ENCODE measurements around the gene SMC1B. TPM values are rescaled to one million over a fixed set of nuclear protein-coding genes. Genes with fewer than 3 reads are reported as not detected.

SMC1B gene
- total RNA-seq, 1 donor from 2014 or later = not detected

DNA sequence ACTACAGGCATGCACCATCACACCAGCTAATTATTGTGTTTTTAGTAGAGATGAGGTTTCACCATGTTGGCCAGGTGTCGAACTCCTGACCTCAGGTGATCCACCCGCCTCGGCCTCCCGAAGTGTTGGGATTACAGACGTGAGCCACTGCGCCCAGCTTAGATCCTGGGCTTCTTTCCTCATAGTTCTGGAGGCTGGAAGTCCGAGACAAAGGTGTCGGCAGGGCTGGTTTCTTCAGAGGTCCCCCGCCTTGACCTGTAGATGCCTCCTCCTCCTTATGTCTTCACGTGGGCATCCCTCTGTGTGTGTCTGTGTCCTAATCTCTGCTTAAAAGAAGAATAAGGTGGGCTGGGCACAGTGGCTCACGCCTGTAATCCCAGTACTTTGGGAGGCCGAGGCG, 45.1 kb upstream of the SMC1B start:
- intact Hi-C loops (cut with micrococcal nuclease) = no loop called here
- Histone ChIP-seq H3K4me1 (no peaks in the 10 kb centered on the region), H3K9me3 (replicated peaks) (no peaks in the 10 kb centered on the region), H3K27me3 (ENCODE audit: low read depth) (peaks cover 19% of the 10 kb centered on the region), H3K27ac (replicated peaks) (no peak overlapping the region), H3K36me3 (no peaks in the 10 kb centered on the region), H3K4me3 (no peak overlapping the region)
- TF ChIP-seq, protein P1, sequence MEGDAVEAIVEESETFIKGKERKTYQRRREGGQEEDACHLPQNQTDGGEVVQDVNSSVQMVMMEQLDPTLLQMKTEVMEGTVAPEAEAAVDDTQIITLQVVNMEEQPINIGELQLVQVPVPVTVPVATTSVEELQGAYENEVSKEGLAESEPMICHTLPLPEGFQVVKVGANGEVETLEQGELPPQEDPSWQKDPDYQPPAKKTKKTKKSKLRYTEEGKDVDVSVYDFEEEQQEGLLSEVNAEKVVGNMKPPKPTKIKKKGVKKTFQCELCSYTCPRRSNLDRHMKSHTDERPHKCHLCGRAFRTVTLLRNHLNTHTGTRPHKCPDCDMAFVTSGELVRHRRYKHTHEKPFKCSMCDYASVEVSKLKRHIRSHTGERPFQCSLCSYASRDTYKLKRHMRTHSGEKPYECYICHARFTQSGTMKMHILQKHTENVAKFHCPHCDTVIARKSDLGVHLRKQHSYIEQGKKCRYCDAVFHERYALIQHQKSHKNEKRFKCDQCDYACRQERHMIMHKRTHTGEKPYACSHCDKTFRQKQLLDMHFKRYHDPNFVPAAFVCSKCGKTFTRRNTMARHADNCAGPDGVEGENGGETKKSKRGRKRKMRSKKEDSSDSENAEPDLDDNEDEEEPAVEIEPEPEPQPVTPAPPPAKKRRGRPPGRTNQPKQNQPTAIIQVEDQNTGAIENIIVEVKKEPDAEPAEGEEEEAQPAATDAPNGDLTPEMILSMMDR (IDR thresholded peaks at IDR 0.05; ENCODE audit: borderline replicate concordance) = no peak
- DNase-seq = no peak

DNA sequence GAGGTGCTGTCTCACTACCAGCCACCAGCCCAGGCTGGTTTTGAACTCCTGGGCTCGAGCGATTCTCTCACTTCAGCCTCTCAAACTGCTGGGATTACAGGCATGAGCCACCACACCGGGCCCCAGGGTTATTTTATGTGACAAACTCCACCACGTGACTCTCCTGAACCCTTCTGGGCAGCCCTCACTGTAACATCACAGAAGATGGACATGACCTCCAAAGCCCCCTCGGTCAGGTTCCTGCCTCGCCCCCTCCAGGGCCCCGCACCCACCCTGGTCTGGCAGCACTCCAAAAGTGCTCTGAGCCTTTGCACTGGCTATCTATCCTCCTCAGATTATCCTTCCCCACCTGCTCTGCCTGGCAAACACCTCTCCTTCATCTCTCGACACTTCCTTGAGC, 43.4 kb upstream of the SMC1B start:
- no peak for DNase-seq
- TF ChIP-seq, protein P1 (IDR thresholded peaks at IDR 0.05; ENCODE audit: borderline replicate concordance) = no peak
- Histone ChIP-seq H3K4me3 (no peak overlapping the region), H3K4me1 (peaks cover 5% of the 10 kb centered on the region), H3K27me3 (ENCODE audit: low read depth) (peaks cover 35% of the 10 kb centered on the region), H3K9me3 (replicated peaks) (no peaks in the 10 kb centered on the region), H3K27ac (replicated peaks) (no peak overlapping the region), H3K36me3 (no peaks in the 10 kb centered on the region)
- intact Hi-C loops (cut with micrococcal nuclease) = no loop called here

DNA sequence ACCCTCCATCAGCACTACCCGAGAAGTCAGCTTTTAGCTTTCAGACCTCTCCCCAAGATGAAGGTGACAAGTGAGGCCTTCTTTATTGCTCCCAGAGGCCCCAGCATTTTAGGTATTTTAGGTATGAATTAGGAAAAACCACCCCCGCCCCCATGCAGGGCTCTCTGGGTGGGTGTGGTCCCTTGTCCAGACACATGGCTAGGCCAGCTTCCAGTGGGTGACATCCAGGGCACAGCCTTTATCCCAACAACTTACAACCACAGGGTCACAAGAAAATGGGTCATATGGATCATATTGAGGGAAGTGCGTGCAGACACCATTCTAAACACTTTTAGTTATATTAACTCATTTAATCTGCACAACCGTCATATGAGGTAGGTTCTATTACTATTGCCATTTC, 42.2 kb upstream of the SMC1B start:
- Histone ChIP-seq H3K36me3 (no peaks in the 10 kb centered on the region), H3K4me3 (no peak overlapping the region), H3K27ac (replicated peaks) (no peak overlapping the region), H3K27me3 (ENCODE audit: low read depth) (peaks cover 45% of the 10 kb centered on the region), H3K4me1 (peaks cover 6% of the 10 kb centered on the region), H3K9me3 (replicated peaks) (no peaks in the 10 kb centered on the region)
- TF ChIP-seq, protein P1 (IDR thresholded peaks at IDR 0.05; ENCODE audit: borderline replicate concordance) = no peak
- intact Hi-C loops (cut with micrococcal nuclease) = no loop called here
- no peak for DNase-seq

DNA sequence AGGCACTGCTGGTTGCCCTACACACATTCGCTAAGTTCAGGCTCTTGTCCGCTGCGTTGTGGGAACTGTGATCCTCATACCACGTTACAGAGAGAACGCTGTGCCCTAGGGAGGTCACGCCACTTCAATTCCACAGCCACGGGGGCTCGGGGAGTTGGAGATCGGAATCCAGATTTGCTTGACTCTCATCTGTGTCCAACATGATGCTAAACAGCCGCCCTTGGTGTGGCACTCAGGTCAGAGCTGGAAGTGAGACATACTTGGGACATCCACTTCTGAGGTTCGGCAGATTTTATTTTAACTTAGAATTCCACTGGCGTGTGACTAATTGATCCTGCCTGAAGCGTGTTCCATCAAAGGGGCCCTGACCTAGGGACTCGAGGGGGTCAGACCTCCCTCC, 41.8 kb upstream of the SMC1B start:
- H3K36me3 ChIP-seq = no peaks in the 10 kb centered on the region
- H3K27me3 ChIP-seq (ENCODE audit: low read depth) = peaks cover 50% of the 10 kb centered on the region
- TF ChIP-seq, protein P1 (IDR thresholded peaks at IDR 0.05; ENCODE audit: borderline replicate concordance) = no peak
- intact Hi-C loops (cut with micrococcal nuclease) = no loop called here
- peaks cover 10% of the 10 kb centered on the region for H3K4me1 ChIP-seq
- no peaks in the 10 kb centered on the region for H3K9me3 ChIP-seq (replicated peaks)
- DNase-seq = no peak
- no peak overlapping the region for H3K27ac ChIP-seq (replicated peaks)
- H3K4me3 ChIP-seq = no peak overlapping the region

DNA sequence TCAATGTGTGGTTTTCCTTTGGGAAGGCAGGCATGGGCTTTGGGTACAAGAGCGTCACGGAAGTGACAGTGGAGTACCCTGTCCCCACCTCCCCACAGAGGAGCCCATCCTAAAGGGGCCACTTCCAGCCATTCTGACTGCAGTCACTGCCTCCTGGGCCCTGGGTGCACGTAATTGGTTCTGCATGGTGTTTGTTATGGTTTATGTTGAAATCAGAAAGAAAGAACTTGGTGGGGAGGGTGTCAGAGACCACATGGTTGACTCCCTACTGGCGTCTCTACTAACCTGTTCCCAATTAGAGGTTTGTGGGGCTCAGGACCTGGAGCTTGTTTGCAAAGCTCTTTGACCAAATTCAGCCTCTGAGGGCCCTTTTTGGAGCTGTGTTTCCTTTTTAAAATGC, 40.9 kb upstream of the SMC1B start:
- peaks cover 13% of the 10 kb centered on the region for H3K4me1 ChIP-seq
- H3K27ac ChIP-seq (replicated peaks) = no peak overlapping the region
- TF ChIP-seq, protein P1 (IDR thresholded peaks at IDR 0.05; ENCODE audit: borderline replicate concordance) = no peak
- no peak overlapping the region for H3K4me3 ChIP-seq
- no peak for DNase-seq
- peaks cover 47% of the 10 kb centered on the region for H3K27me3 ChIP-seq (ENCODE audit: low read depth)
- H3K9me3 ChIP-seq (replicated peaks) = no peaks in the 10 kb centered on the region
- intact Hi-C loops (cut with micrococcal nuclease) = no loop called here
- no peaks in the 10 kb centered on the region for H3K36me3 ChIP-seq

DNA sequence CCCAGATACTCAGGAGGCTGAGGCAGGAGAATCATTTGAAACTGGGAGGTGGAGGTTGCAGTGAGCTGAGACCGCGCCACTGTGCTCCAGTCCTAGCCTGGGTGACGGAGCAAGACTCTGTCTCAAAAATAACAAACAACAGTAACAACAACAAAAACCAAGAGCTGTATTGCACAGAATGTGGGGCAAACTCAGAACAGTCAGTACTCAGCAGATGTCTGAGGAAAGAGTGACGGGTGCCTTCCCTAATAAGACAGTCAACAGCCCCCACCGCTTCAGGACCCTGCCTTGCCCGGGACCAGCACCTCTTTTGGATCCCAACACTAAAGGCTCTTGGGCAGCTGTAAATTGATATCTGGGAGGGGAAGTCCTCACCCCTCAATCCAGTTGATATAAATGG, 40.4 kb upstream of the SMC1B start:
- Histone ChIP-seq H3K4me1 (peaks cover 13% of the 10 kb centered on the region), H3K27me3 (ENCODE audit: low read depth) (peaks cover 47% of the 10 kb centered on the region), H3K9me3 (replicated peaks) (no peaks in the 10 kb centered on the region), H3K36me3 (no peaks in the 10 kb centered on the region), H3K4me3 (no peak overlapping the region), H3K27ac (replicated peaks) (no peak overlapping the region)
- TF ChIP-seq, protein P1 (IDR thresholded peaks at IDR 0.05; ENCODE audit: borderline replicate concordance) = no peak
- DNase-seq = no peak
- intact Hi-C loops (cut with micrococcal nuclease) = no loop called here
